Measurements from ENCODE around the gene PAPPA2.

GRCh38 chr1:176785791-176786190, 322.8 kb downstream of the PAPPA2 start:
- TF ChIP-seq POLR2AphosphoS5 (IDR thresholded peaks at IDR 0.05; ENCODE audit: low read depth, low read length) (no peak), POLR2A (IDR thresholded peaks at IDR 0.05; ENCODE audit: low read depth, low read length) (no peak)
